Trophoblast cell (in vitro differentiated cells and primary cell): Measurements from ENCODE around the gene PIGU.

Experiments used
- DNase-seq, 2 donors: peaks; one replicate each; pipeline ENCODE4 v3.0.0-alpha.2; 2016
- H2AFZ ChIP-seq: 2 replicates; pipeline ENCODE4 v1.6.1; 2013; ENCODE audit warnings: low read length, moderate library complexity, mild to moderate bottlenecking; ENCODE audit not compliant: insufficient read depth, poor library complexity
- H2AK5ac ChIP-seq: 2 replicates; pipeline ENCODE4 v1.6.1; 2013; ENCODE audit warnings: mild to moderate bottlenecking, low read length
- H2BK120ac ChIP-seq: 2 replicates; pipeline ENCODE4 v1.6.1; 2013; ENCODE audit warnings: low read length, mild to moderate bottlenecking, moderate library complexity; ENCODE audit not compliant: insufficient read depth, poor library complexity
- H2BK12ac ChIP-seq: 2 replicates; pipeline ENCODE4 v1.6.1; 2013; ENCODE audit warnings: mild to moderate bottlenecking, low read length, moderate library complexity
- H2BK5ac ChIP-seq: 2 replicates; pipeline ENCODE4 v1.6.1; 2013; ENCODE audit warnings: low read length, low read depth, moderate library complexity, mild to moderate bottlenecking; ENCODE audit not compliant: poor library complexity
- H3K14ac ChIP-seq: 2 replicates; pipeline ENCODE4 v1.6.1; 2013; ENCODE audit warnings: mild to moderate bottlenecking, low read length
- H3K18ac ChIP-seq: 2 replicates; pipeline ENCODE4 v1.6.1; 2013; ENCODE audit warnings: mild to moderate bottlenecking, low read length
- H3K23ac ChIP-seq: 2 replicates; pipeline ENCODE4 v1.6.1; 2013; ENCODE audit warnings: low read length
- H3K27ac ChIP-seq: 2 replicates; pipeline ENCODE4 v1.5.1; 2013; ENCODE audit warnings: low read depth, mild to moderate bottlenecking, inconsistent platforms, low read length, moderate library complexity
- H3K27me3 ChIP-seq: 2 replicates; pipeline ENCODE4 v1.6.1; 2013; ENCODE audit warnings: inconsistent platforms, mild to moderate bottlenecking, low read length, moderate library complexity; ENCODE audit not compliant: insufficient read depth
- H3K36me3 ChIP-seq, 2 experiments: 1 replicate in 1 of 2; 2 replicates in 1 of 2; pipeline ENCODE4 v1.6.1; 2013; ENCODE audit warnings: low read length in 2 of 2, mild to moderate bottlenecking in 2 of 2, moderate library complexity in 1 of 2; ENCODE audit not compliant: insufficient read depth in 2 of 2, control insufficient read depth in 1 of 2
- H3K4ac ChIP-seq: 2 replicates; pipeline ENCODE4 v1.6.1; 2013; ENCODE audit warnings: low read depth, mild to moderate bottlenecking, low read length, moderate library complexity
- H3K4me1 ChIP-seq, 2 experiments: 1 replicate in 1 of 2; 2 replicates in 1 of 2; pipeline ENCODE4 v1.6.1; 2013; ENCODE audit warnings: low read length in 2 of 2, mild to moderate bottlenecking in 2 of 2, moderate library complexity in 1 of 2; ENCODE audit not compliant: insufficient read depth in 2 of 2, control insufficient read depth in 1 of 2
- H3K4me2 ChIP-seq: 2 replicates; pipeline ENCODE4 v1.6.1; 2013; ENCODE audit warnings: inconsistent platforms, mild to moderate bottlenecking, low read length, moderate library complexity
- H3K4me3 ChIP-seq: 2 replicates; pipeline ENCODE4 v1.5.1; 2013; ENCODE audit warnings: mild to moderate bottlenecking, low read depth, low read length, inconsistent platforms
- H3K79me1 ChIP-seq: one replicate; pipeline ENCODE4 v1.6.1; 2013; ENCODE audit warnings: low read length
- H3K79me2 ChIP-seq: 2 replicates; pipeline ENCODE4 v1.6.1; 2013; ENCODE audit warnings: low read length, mild to moderate bottlenecking; ENCODE audit not compliant: control insufficient read depth, insufficient read depth, poor library complexity
- H3K9ac ChIP-seq: 2 replicates; pipeline ENCODE4 v1.6.1; 2013; ENCODE audit warnings: mild to moderate bottlenecking, low read length
- H3K9me3 ChIP-seq: 2 replicates; pipeline ENCODE4 v1.6.1; 2013; ENCODE audit warnings: low read depth, mild to moderate bottlenecking, control low read depth, inconsistent platforms, low read length; ENCODE audit not compliant: insufficient read depth
- H4K12ac ChIP-seq: 2 replicates; pipeline ENCODE4 v1.6.1; 2013; ENCODE audit warnings: low read depth, mild to moderate bottlenecking, low read length, moderate library complexity
- H4K8ac ChIP-seq: 2 replicates; pipeline ENCODE4 v1.6.1; 2013; ENCODE audit warnings: low read depth, mild to moderate bottlenecking, low read length, moderate library complexity
- H4K91ac ChIP-seq: one replicate; pipeline ENCODE4 v1.6.1; 2013; ENCODE audit warnings: low read depth, mild to moderate bottlenecking, low read length, moderate library complexity
- WGBS: extraction: QIAGEN DNeasy Blood & Tissue Kit; methylation state at CpG from one replicate; pipeline ENCODE4 v1.1.7; 2013; ENCODE audit warnings: missing lambda C conversion rate; ENCODE audit not compliant: insufficient read length, insufficient coverage; ENCODE audit errors: extremely low coverage; 5-methylcytosine and 5-hydroxymethylcytosine counted together

Gene PIGU

DNA sequence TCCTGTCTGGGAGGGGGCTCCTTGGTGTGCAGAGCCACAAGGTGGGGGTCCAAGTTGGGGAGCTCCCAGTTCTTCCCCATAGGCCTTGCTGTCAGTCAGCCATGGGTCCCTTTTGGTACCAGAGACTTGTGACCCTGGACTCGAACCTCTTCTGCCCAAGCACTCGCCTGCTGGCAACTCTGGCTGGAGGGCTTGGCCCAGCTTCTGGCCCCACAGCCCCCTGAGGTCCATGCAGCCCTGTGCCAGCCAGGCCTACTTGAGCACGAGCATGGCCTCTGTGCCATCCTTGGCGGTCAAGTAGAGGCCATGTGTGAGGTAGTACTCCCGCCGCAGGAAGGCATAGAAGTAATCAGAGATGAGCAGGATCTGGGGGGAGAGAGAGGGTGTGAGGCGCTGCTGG lies 116.3 kb downstream of the PIGU start:
- Histone ChIP-seq H3K4me2 (no peak overlapping the region), H2BK120ac (no peak overlapping the region), H4K91ac (no peak overlapping the region), H3K27ac (no peak overlapping the region), H4K12ac (no peak overlapping the region), H2BK5ac (no peak overlapping the region), H2AK5ac (no peak overlapping the region), H2BK12ac (no peak overlapping the region), H3K4me3 (no peak overlapping the region), H3K23ac (no peak overlapping the region), H3K18ac (no peak overlapping the region), H2AFZ (no peak overlapping the region), H3K9me3 (peaks cover 1% of the 10 kb centered on the region), H3K14ac (no peak overlapping the region), H3K9ac (no peak overlapping the region), H4K8ac (no peak overlapping the region), H3K79me2 (peaks cover 2% of the 10 kb centered on the region), H3K36me3 (peaks cover 0 to 1% of the 10 kb centered on the region in 2 experiments), H3K27me3 (no peaks in the 10 kb centered on the region), H3K79me1 (peaks cover 7% of the 10 kb centered on the region), H3K4me1 (no peaks in the 10 kb centered on the region), H3K4ac (no peak overlapping the region)
- WGBS = no CpG with 5 or more reads among the region's 7 CpGs
- DNase-seq = no peak

DNA sequence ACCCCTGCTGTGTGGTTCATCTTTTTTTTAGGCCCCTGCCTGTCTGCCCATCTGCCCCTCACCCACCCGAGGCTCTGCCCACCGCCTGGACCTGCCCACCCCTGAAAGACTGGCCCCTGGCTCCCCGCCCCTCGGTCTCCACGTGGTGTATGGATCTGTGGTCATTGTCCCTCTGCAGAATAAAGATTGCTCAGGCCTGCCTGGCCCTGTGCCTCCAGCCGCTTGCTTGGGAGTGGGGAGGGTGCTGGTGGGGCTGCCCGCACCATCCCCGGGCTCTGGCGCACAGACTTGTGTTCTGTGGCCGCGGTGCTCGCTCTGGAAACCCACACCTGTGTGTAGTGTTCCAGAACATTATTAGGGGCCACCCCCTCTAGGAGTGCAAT lies 116.8 kb downstream of the PIGU start:
- H3K9me3 ChIP-seq = no peaks in the 10 kb centered on the region
- H4K91ac ChIP-seq = no peak overlapping the region
- H3K14ac ChIP-seq = no peak overlapping the region
- no peak overlapping the region for H2AFZ ChIP-seq
- DNase-seq = no peak
- H3K79me1 ChIP-seq = peaks cover 7% of the 10 kb centered on the region
- no peak overlapping the region for H4K8ac ChIP-seq
- no peak overlapping the region for H2BK5ac ChIP-seq
- H3K4me3 ChIP-seq = no peak overlapping the region
- H3K4ac ChIP-seq = no peak overlapping the region
- no peak overlapping the region for H3K9ac ChIP-seq
- H3K4me1 ChIP-seq = no peaks in the 10 kb centered on the region
- no peak overlapping the region for H2AK5ac ChIP-seq
- H3K27ac ChIP-seq = no peak overlapping the region
- H3K27me3 ChIP-seq = no peaks in the 10 kb centered on the region
- H3K4me2 ChIP-seq = no peak overlapping the region
- H3K79me2 ChIP-seq = peaks cover 2% of the 10 kb centered on the region
- peaks cover 0 to 1% of the 10 kb centered on the region in 2 experiments for H3K36me3 ChIP-seq
- no peak overlapping the region for H4K12ac ChIP-seq
- H3K18ac ChIP-seq = no peak overlapping the region
- H2BK120ac ChIP-seq = no peak overlapping the region
- no peak overlapping the region for H2BK12ac ChIP-seq
- H3K23ac ChIP-seq = no peak overlapping the region
- no CpG with 5 or more reads among the region's 12 CpGs for WGBS

DNA sequence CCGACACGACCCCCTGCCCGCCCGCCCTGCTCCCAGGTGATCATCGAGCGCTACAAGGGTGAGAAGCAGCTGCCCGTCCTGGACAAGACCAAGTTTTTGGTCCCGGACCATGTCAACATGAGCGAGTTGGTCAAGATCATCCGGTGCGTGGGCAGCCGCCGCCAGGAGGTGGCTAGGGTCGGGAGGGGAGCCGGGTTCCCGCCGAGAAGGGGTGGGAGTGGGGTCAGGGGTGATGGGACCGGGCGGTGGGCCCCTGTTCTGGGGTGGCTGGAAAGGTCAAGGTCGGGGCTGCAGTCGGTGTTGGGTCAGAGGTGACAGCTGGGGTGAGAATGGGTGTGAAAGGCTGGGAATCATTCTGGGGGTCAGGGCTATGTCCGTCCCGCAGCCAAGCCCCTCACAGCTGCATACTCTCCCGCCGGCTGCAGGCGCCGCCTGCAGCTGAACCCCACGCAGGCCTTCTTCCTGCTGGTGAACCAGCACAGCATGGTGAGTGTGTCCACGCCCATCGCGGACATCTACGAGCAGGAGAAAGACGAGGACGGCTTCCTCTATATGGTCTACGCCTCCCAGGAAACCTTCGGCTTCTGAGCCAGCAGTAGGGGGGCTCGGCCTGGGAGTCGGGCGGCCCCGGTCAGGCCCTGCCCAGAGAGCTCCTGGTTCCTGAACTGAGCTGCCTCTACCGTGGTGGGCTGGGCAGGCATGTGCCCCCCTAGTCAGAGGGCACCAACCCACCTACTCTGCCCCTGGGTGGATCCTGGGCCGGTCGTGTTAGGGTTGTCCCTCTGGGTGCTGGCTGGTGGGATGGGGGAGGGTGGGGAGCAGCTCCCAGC lies 117.4 kb downstream of the PIGU start:
- Histone ChIP-seq H4K12ac (no peak overlapping the region), H2BK5ac (no peak overlapping the region), H3K18ac (no peak overlapping the region), H4K8ac (no peak overlapping the region), H3K4ac (no peak overlapping the region), H2BK120ac (no peak overlapping the region), H3K23ac (no peak overlapping the region), H2AK5ac (no peak overlapping the region), H3K9me3 (no peaks in the 10 kb centered on the region), H3K4me3 (peak overlapping the region; percentile 79), H4K91ac (no peak overlapping the region), H3K4me2 (peak overlapping the region; percentile 62), H2BK12ac (no peak overlapping the region), H3K9ac (no peak overlapping the region), H3K27ac (no peak overlapping the region), H3K14ac (no peak overlapping the region), H3K36me3 (peaks cover 0 to 1% of the 10 kb centered on the region in 2 experiments), H3K79me2 (peaks cover 2% of the 10 kb centered on the region), H3K79me1 (peaks cover 7% of the 10 kb centered on the region), H2AFZ (no peak overlapping the region), H3K4me1 (no peaks in the 10 kb centered on the region), H3K27me3 (no peaks in the 10 kb centered on the region)
- WGBS = no CpG with 5 or more reads among the region's 43 CpGs
- DNase-seq = peak in 1 of 2 donors; percentile 23

DNA sequence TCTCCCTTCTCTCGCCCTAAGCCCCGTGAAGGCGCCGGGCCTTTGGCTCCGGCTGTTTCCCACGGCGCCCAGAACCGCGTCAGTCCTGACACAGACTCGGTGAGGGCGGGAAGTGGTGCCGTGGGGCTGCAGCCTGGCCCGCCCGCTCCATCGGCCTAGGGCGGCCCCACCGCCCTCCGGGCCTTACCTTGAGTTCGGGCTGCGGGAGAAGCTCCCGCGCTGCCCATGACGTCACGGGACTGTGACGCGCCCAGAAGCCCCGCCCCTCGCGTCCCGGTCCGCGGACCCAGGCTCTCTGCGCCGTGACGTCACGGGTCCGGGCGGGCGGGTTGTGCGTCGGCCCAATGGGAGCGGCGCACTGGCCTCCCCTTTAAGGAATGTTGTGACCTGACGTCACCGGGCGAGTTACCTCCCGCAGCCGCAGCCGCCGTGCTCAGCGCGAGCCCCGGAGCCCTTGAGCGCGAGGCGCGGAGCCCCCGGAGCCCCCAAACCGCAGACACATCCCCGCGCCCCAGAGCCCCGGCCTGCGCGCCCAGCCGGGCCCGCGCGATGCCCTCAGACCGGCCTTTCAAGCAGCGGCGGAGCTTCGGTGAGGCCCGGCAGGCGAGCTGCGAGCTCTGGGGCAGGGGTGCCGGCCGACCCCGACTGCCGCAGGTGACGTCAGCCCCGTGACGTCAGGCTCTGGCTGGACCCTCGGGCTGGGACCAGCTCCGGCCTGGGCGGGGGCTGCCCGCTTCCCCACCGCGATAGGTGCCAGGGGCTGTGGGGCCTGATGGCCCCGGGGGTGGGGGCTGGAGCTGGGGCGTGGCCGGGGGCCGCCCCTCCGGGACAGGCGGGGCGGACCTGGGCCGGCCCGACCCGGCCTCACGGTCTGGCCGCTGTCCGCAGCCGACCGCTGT lies 118.3 kb downstream of the PIGU start, which contains the start of gene MAP1LC3A:
Gene MAP1LC3A (plus strand): TSS at position 399 of the 899 bp plus-strand sequence. CDS start 151 bp downstream, at position 550.
- peak within 1 kb of the TSS; percentile 60 for H2BK120ac ChIP-seq
- H3K79me2 ChIP-seq = peaks cover 2% of the 10 kb centered on the region
- no peaks in the 10 kb centered on the region for H3K4me1 ChIP-seq
- H3K9ac ChIP-seq = peak within 1 kb of the TSS; percentile 42
- peaks cover 0 to 1% of the 10 kb centered on the region in 2 experiments for H3K36me3 ChIP-seq
- no CpG with 5 or more reads among the region's 103 CpGs for WGBS
- no peaks in the 10 kb centered on the region for H3K27me3 ChIP-seq
- H3K23ac ChIP-seq = no peak within 1 kb of the TSS
- H3K4me2 ChIP-seq = peak within 1 kb of the TSS; percentile 62
- peak within 1 kb of the TSS; percentile 33 for H3K4ac ChIP-seq
- H4K91ac ChIP-seq = peak within 1 kb of the TSS; percentile 41
- peak; percentile 97 to 99 for DNase-seq
- peak within 1 kb of the TSS; percentile 57 for H3K18ac ChIP-seq
- peak within 1 kb of the TSS; percentile 88 for H4K12ac ChIP-seq
- peak within 1 kb of the TSS; percentile 80 for H4K8ac ChIP-seq
- H2BK5ac ChIP-seq = no peak within 1 kb of the TSS
- peak within 1 kb of the TSS; percentile 85 for H2AFZ ChIP-seq
- no peak within 1 kb of the TSS for H2BK12ac ChIP-seq
- no peak within 1 kb of the TSS for H2AK5ac ChIP-seq
- no peaks in the 10 kb centered on the region for H3K9me3 ChIP-seq
- H3K79me1 ChIP-seq = peaks cover 7% of the 10 kb centered on the region
- H3K14ac ChIP-seq = peak within 1 kb of the TSS; percentile 49
- peak within 1 kb of the TSS; percentile 79 for H3K4me3 ChIP-seq
- H3K27ac ChIP-seq = no peak within 1 kb of the TSS
